NAMALWA (cell line): ENCODE data around the gene HIPK1.
"Not testable (repeated sequence)": the region's sequence is repeated elsewhere in the genome, so short reads cannot be mapped to it uniquely, and the experiment has no call there.

Experiments used
- DNase-seq: peaks from one replicate; pipeline ENCODE4 v3.0.0-alpha.2; 2015; ENCODE audit warnings: low spot score

HIPK1 gene

GRCh38 chr1:114011796-114012195, 82.7 kb downstream of the HIPK1 start:
- DNase-seq = no peak

GRCh38 chr1:114015075-114015474, 86.0 kb downstream of the HIPK1 start:
- no peak for DNase-seq

GRCh38 chr1:114019724-114020123, 90.6 kb downstream of the HIPK1 start:
- not testable (repeated sequence) for DNase-seq

- DNase-seq = no peak
These were observed 92.6 kb downstream of the HIPK1 start for GRCh38 chr1:114021665-114022099.

- DNase-seq = no peak
These were observed 93.8 kb downstream of the HIPK1 start for GRCh38 chr1:114022877-114023276.

GRCh38 chr1:114023377-114023776, 94.3 kb downstream of the HIPK1 start:
- no peak for DNase-seq

GRCh38 chr1:114024049-114024448, 94.9 kb downstream of the HIPK1 start:
- no peak for DNase-seq

GRCh38 chr1:114025609-114026401, 96.7 kb downstream of the HIPK1 start:
- DNase-seq = no peak

- no peak for DNase-seq
These were observed 97.7 kb downstream of the HIPK1 start for GRCh38 chr1:114026797-114027196.
